Stimulated activated CD8-positive, alpha-beta memory T cell treated with anti-CD3 and anti-CD28 coated beads, Interleukin-4, amount 100 ng/mL, for 4 hours (primary cell): Measurements from ENCODE around the gene NMBR.
"Not testable (repeated sequence)": the region's sequence is repeated elsewhere in the genome, so short reads cannot be mapped to it uniquely, and the experiment has no call there.

ENCODE experiments used
- DNase-seq, 2 donors: peaks; one replicate each; pipeline ENCODE4 v3.0.0-alpha.2; 2020; ENCODE audit warnings: low read depth in 2 of 2, low spot score in 1 of 2

The NMBR gene

DNA sequence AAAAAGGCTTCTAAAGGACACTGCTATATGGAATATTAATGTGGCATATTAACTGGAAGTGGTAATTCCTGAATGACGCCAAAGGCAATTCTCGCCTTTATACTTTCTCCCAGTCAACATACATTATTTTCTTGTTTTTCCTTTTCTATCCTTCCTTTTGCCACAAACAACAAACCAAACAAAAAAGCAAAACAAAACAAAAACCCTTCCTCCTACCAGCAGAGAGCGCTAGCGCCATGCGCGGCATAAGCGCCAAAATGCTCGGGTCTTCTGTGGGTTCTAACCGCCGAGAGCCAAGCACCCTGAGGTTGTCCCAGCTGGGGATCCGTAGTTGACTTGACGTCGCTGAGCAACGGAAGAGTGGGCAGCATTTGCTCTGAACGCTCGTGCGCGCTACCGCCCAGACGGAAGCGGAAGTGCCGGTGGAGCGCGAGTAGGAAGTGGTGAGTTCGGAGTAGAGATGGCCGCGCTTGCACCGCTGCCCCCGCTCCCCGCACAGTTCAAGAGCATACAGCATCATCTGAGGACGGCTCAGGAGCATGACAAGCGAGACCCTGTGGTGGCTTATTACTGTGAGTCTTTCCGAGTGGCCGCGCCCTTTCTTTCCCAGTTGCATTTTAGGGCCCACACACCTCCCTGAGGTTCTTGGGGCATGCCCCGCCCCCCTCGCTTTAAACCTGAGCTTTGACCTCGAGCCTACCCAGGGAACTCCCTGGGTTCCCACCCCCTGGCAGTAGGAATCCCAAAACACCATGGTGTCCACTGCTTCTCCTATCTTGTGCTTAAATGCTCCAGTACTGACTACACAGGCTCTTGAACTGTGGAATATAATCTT, at the start of gene NMBR, which contains the start of gene VTA1:
Gene NMBR (minus strand): TSS at position 295 of the 835 bp plus-strand sequence. CDS start 58,464 bp downstream, outside the sequence.
Gene VTA1 (plus strand): TSS at position 436 of the 835 bp plus-strand sequence. CDS start 25 bp downstream, at position 461.
- peak; percentile 91 to 92 for DNase-seq

GRCh38 chr6:142195862-142196541, 49.1 kb upstream of the NMBR start:
- no peak for DNase-seq

DNA sequence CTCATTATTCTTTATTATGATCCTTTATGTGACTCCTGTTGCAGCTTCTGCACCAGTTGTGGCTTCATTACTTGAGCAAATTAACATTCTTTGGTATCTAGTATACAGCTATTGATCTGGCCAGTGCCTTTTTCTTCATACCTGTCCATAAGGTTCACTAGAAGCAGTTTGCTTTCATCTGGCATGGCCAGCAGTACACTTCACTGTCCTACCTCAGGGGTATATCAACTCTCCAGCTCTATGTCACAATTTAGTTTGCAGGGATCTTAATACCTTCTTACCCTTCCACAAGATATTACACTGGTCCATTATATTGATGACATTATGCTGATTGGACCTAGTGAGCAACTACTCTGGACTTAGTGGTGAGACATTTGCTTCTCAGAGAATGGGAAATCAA, 46.7 kb upstream of the NMBR start:
- no peak for DNase-seq

DNA sequence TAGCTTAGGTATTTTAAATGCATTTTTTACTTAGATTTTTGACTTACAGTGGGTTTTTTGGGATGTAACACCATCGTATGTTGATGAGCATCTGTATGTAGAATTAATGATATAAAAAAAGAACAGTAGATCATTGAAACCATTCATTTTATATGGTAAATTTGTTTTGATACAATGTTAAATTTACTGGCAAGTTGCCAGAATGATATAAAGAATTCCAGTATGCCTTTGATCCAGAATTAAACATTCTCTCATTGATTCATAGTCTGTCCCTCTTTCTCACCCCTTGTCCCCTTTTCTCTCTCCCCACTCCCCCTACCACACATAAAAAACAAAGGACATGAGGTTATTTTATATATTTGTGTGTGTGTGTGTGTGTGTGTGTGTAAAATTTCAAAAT, 45.4 kb upstream of the NMBR start:
- DNase-seq, result no peak

- DNase-seq, result no peak
Measured at GRCh38 chr6:142189057-142189456, 42.1 kb upstream of the NMBR start.

- not testable (repeated sequence) for DNase-seq
Measured at GRCh38 chr6:142188341-142188740, 41.4 kb upstream of the NMBR start.

DNA sequence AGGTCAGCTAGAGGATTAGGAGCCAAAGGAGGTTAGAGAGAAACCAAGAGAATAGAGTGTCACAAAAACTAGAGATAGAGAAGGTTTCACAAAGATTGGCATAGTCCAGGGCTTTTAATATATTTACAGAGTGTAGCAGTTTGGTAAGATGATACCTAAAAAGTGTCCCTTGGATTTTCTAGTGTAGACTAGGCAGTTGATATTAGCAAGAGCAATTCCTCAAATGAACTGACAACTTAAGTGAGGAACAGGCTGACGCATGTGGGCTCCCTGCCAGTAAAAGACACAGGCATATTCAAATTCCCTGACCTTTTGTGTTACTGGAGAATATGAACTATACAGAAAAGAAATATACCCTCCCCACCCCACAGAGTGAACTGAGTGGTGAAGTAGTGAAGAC, 40.3 kb upstream of the NMBR start:
- DNase-seq, result no peak

- no peak for DNase-seq
Measured at GRCh38 chr6:142185641-142186040, 38.7 kb upstream of the NMBR start.

- DNase-seq, result no peak
Measured at GRCh38 chr6:142184307-142184706, 37.4 kb upstream of the NMBR start.

DNA sequence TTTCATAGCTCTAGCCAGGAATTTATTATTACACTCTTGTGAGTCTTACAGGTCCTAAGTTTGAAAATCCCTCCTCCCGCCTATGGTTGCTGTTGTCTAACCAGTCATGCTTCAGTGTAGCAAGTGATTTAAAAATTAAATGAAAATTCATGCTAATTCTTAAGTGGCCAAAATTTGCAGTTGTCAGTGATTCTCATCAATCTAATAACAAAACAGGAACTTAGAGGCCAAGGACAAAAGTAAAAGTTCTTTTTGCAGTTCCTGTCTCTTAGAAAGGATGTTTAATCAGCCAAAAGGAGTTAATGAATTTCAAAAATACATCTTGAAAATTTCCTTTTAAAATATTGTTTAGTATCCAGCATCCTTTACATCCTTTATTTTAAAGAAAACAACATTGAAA, 36.4 kb upstream of the NMBR start:
- no peak for DNase-seq

DNA sequence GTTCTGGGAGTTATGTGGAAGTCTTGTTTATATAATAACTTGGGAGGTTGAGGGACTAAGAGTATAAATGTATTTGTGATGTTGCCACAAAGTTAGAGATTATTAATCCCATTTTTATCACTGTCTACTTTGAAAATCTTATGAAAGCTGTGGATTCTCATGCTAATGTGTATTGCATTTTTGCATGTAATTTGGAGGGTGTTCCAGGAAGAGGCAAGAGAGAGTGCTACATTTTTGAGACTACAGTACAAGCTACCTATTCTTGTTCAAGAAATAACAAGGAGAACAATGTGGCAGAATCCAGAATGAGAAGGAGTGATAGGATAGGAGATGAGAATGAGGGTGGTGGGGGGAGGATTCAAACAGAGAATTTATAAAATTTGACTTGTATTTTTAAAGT, 35.1 kb upstream of the NMBR start:
- no peak for DNase-seq

DNA sequence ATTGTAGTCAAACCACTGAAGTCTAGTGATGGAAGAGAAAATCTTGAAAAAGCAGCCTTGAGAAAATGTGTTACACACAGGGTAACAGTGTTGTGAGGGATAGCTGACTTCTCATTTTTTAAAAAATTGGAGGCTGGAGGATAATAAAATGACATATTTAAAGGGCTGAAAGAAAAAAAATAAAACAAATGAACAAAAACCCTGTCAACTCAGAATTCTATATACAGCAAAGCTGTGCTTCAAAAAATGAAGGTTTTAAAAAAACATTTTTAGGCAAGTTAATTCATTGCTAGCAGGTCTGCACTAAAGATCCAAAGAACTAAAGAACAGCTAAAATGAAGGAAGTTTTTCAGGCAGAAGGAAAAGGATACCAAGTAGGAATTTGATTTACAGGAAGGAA, 31.2 kb upstream of the NMBR start:
- no peak for DNase-seq

GRCh38 chr6:142174703-142175102, 27.8 kb upstream of the NMBR start:
- no peak for DNase-seq

- no peak for DNase-seq
Measured at GRCh38 chr6:142173980-142174379, 27.1 kb upstream of the NMBR start.

DNA sequence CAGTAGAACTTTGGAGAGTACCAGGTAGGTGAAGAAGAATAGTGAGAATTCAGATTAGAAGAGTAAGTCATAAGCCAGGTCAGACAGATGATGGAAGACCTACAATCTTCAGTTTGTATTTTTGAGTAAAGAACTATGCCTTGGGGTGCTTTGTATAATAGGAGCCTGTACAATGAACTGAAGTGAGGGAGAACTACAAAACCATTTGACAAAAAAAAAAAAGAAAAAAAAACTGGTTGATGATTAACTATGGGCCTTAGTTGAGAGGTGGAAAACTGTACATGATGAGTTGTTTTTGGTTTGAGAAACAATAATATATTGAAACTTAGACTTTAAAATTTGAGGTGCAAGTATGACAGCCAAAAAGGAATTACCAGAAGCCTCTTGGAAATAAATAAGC, 25.8 kb upstream of the NMBR start:
- no peak for DNase-seq

DNA sequence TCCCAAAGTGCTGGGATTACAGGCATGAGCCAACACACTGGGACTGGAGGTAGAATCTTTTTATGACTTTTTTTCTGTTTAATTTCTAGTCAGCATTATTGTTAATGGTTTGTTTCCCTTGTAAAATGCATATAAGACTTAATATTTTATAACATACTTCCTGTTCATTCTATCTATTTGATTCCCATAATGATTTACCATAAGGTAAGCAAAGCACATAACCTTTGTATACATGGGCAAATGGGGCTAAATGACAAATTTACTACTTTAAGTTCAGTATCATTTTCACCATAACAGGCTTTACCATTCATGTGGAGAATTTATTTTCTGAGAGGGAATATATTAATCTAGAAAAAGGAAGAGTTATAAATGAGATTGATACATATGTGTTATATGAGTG, 24.4 kb upstream of the NMBR start:
- no peak for DNase-seq

- DNase-seq, result no peak
Measured at GRCh38 chr6:142167486-142167885, 20.6 kb upstream of the NMBR start.

GRCh38 chr6:142167071-142167470, 20.1 kb upstream of the NMBR start:
- no peak for DNase-seq

GRCh38 chr6:142165227-142165626, 18.3 kb upstream of the NMBR start:
- no peak for DNase-seq

DNA sequence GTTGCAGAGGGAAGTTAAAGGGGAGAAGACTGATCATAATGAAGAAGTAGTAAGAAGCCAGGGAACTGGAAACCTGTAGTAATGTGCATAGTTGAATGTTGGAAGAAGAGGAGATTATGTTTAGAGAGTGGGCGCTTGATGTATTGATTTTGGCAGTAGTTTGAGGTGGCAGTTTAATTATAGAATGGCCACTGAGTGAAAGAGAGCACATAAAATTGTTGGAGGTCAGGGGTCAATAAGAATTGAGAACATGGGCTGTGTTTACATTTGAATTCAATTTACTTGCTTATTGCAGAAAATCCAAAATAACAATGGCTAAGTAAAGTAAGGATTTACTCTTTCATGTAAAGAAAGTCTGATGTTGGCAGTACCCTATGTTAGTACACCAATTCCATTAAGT, 15.9 kb upstream of the NMBR start:
- no peak for DNase-seq

DNA sequence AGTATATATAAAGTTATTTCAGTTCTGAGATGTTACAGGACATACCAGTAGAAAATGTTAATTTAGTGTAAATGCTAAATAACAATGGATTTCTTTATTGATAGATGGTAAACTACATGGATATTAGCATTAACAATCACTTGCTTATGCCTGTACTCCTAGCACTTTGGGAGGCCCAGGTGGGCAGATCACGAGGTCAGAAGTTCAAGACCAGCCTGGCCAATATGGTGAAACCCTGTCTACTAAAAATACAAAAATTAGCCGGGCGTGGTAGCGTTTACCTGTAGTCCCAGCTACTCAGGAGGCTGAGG, 9.8 kb upstream of the NMBR start:
- not testable (repeated sequence) for DNase-seq

DNA sequence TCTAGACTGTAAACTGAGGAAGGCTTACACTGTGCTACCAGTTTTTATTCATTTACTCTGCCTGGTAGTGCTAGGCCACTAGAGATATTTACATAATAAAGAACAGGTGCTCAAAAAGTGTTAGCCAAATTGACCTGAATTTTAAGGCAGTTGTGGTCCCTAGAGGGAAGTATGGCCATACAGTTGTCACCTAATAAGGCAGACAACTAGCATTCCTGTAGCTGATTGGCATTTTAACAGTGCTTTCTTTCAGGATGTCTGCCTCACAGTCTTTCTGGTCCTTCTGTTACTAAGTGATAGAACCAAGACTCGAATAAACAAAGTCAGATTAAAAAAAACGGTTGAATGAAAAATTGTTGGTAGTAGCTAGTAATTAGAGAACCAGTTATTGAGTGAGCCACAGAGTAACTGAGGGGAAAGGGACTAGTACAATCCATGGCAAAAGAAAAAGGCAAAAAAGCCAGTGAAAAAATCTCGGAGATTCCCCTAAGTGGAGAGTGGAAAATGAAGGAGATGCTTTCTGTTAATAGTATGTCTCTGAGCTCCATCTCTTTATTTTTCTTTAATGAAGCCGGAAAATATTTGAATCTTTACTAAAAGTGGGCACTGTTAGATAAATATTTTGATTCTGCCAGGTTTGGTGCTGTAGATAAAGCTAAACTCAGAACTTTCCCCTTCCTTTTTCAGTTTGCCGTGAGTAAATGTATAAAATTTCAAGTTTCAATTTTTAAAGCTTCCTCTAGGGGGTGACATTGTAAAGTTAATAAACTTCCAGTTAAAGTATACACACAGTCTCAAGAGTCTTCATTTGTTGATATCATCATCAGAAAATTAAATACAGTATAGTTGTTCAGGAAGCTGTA, 9.2 kb upstream of the NMBR start:
- DNase-seq, result no peak
